ENCODE results near the gene HIBCH.
"Not testable (repeated sequence)": the region's sequence is repeated elsewhere in the genome, so short reads cannot be mapped to it uniquely, and the experiment has no call there.

HIBCH gene

DNA sequence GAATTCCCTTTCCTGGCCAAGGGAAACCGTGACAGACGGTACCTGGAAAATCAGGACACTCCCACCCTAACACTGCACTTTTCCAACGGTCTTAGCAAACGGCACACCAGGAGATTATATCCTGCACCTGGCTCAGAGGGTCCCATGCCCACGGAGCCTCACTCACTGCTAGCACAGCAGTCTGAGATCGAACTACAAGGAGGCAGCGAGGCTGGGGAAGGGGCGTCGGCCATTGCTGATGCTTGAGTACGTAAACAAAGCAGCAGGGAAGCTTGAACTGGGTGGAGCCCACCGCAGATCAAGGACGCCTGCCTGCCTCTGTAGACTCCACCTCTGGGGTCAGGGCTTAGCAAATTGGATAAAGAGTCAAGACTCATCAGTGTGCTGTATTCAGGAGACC, 95.6 kb downstream of the HIBCH start:
- DNase-seq = not testable (repeated sequence)

DNA sequence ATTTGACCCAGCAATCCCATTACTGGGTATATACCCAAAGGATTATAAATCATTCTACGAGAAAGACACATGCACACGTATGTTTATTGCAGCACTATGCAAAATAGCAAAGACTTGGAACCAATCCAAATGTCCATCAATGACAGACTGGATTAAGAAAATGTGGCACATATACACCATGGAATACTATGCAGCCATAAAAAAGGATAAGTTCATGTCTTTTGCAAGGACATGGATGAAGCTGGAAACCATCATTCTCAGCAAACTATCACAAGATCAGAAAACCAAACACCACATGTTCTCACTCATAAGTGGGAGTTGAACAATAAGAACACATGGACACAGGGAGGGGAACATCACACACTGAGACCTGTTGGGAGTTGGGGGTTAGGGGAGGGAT, 96.9 kb downstream of the HIBCH start:
- not testable (repeated sequence) for DNase-seq

DNA sequence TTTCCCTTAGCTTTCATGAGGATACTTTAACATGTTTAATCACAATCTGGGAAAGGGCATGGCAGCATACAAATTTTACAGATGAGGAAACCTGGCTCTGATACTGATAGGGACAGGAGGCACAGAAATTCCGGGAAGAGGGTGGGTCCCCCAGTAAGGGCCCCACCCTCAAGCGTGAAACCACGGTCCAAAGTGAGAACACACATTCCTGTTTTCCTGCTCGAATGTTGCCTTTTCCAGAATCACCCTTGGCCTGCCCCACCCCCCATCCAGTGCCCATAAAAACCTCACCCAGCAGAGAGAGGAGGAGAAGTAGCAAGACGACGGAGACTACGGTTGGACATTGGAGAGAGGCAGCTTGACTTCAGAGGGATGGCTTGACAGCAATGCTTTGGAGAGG, 98.2 kb downstream of the HIBCH start:
- DNase-seq = no peak

DNA sequence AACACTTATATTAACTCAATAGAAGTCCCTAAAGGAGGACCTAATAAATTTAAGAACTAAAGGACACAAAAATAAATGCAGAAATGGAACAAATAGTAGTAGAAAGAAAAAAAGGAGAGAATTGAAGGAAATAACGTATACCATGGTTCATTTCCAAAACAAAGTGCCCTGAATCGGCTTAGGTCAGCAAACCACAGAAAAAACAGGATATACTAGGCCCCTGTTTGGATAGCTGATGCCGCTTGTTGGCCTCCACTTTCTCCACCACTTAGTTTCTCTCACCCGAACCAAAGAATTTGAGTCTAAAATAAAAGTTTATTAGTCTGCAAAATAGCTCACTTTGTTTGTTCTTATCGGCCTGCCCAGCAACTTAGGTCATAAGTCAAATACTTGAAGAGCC, 100.4 kb downstream of the HIBCH start:
- DNase-seq = no peak

DNA sequence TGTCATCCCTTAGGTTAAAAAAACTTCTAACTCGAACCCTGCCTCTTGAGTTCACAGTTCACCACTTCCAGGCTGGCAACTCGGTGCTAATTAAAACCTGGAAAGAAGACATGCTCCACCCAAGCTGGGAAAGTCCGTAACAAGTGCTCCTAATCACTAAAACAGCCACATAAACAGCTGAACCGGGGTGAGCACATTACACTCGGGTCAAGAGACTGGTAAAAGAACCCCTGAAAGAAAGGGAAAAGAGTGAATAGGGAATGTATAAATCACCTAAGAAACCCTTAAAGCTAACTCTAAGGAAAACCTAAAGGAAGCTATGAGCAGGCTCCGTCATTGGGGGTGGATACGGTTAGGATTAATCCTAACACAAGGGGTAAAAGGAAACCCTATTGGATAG, 102.0 kb downstream of the HIBCH start:
- DNase-seq = no peak

DNA sequence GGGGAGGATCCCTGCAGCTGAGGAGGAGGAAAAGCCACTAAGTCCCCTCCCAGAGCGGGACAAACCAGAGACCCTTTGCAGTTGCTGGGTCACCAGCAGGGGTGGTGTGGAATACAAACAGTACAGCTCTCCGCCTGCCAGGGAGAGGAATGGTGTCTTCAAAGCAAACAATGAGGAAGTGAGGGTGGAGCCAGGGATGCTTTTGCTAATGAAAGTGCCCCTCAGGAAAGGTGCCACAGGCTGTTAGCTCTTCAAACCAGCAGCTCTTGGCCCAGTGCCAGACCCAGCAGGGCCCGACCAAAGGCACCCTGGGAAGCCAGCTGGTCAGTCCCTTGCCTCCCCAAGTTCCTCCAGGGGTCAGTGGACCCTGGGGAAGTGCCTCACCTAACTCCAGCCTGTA, 102.8 kb downstream of the HIBCH start:
- DNase-seq = peak; percentile 44

DNA sequence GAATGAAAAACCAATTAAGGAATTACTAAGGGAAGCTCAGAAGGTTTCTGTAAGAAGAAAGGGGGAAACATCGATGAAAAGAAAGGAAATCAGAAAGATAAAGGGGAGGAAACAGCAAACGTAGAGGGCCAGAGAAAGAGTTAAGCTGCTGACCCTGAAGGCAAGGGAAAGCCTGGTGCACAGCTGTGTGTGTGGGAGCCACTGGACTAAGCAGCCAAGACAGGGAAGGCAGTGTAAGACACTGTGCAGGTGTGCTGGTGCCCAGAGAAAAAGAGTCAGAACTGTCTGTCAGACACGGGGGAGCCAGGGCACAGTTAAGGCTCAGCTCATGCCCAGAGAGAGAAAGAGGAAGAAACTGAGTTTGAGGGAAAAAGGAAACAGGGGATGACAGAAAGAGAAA, 104.0 kb downstream of the HIBCH start:
- DNase-seq = no peak

DNA sequence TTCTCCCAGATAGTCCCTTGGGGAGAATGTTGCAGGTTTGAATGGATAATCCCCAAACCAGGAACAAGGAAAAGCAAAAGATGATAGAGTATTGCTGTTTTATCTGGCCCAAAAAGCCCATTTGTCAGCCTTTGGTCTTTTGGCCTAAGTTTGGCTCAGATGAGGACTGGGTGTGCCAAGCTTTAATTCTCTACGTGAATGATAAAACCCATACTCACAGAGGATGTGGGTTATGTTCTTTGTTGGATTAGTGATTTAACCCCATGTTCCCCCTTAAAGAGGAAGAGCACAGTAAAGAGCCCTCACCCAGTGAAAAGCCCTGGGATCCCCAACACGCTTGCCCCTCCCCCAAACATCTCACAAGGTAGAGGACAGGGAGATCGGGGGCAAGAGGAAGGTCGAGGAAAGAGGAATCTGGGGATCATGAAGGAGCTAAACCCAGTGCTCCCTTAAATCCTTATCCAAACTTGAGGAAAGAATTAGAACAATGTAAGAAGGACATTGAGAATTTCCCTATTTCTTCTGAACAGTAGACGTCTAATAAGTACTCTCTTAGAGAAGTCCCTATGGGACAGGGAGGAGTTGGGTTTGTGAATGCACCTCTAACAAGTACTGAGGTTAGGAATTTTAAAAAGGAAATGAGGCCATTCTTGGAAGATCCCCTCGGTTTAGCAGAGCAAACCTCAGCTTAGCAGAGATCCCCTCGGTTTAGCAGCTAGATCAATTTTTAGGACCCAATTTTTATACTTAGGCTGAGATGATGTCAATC, 105.0 kb downstream of the HIBCH start:
- DNase-seq = no peak

DNA sequence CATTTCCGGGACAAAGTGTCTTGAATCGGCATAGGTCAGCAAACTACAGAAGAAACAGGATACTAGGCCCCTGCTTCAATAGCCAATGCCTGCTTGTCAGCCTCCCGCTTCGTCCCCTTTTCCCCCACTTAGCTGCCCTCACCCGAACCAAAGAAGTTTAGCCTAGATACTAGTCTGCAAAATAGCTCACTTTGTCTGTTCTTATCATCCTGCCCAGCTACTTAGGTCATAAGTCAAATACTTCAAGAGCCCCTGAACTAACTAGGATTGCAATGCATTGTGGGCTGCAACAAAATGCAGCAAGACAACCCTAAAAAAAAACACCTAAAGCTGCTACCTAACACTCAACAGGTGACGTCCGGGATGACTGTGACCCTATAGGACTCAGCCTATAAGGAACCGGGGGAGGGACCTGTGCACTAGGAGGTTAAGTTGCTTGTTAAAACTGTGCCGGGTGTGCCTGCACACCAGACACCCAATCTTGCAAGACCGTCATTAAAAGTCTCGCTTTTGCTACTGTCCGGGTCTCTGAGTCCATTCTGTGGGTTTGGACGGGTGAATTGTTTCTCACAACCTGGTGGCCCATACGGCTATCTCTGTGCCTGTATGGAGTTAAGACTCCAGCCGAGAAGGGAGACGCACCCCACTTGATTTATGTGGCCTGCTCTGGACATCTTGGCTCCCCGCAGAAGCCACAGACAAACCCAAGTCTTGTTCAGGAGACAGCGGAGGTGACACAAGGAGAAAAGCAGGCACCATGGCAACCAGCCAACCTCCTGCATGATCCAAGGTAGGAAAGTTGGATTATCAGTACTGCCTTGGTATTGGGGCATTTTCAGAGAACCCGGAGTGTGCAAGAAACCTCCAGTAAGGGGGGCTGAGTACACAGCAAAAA, 105.9 kb downstream of the HIBCH start:
- no peak for DNase-seq

DNA sequence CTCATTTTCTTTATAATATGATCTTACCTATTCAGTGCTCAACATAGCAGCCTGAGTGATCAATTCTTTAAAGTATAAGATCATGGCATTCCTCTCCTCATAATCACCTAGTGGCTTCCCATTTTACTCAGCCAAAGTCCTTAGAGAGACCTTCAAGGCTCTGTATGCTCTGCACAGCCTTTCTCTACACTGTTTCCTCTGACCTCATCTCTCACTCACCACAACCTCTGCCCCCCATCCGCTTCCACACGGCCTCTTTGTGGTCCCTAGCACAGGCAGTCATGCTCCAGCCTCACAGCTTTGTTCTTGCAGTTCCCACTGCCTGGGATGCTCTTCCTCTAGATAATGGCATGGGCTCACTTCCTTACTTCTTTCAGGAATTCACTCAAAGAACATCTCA, 109.2 kb downstream of the HIBCH start:
- no peak for DNase-seq

DNA sequence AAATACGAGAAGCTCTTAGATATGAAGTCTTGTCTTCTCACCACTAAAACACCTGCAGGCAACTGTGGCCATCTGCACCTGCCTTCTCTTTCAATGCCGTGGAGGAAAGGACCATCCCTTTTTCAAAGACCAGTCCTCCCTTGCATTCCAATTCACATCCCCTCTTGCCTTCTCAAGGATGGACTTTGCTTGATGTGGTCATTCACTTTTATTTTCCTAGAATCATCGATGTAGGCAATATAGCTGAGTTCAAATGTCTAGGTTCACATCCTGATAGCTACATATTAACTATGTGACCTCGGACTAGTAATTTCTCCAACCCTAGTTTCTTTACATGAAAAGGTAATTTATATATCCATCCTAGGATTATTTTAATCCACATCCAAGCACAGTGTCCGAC, 110.1 kb downstream of the HIBCH start:
- DNase-seq = no peak

DNA sequence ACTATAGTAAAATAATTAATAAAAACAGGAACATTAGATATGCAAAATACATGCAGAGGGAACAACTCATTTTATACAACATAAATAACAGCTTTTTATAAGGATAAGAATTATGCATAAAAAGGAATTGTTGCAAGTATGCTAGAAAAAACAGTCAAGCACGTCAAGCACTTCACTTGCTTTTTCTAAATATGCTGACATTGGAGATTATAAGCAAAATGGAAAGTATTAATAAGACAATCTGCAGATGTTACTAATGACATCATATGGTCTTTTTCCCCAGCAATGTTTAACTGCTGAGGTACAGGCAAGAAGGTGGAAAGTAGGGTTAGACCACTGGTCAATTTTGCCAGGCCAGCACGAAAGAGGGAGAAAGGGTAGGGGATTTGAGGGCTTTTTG, 111.7 kb downstream of the HIBCH start:
- no peak for DNase-seq

DNA sequence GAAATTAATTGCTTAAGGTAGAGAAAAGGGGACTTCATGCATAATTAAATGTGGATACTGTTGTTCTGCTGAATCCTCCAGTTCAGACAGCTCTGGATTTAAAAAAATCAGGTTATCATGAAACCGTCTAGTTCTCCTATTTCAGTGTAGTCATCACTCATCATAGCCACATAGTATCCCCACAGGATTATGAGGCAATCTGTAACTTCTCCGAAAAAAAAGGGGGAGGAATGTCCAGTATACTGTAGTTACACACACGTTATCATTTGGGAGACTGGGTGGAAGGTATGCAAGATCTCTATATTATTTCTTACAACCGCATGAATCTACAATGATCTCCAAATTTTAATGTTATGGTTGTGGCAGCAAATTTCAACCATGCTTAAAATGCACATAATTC, 114.0 kb downstream of the HIBCH start:
- no peak for DNase-seq

DNA sequence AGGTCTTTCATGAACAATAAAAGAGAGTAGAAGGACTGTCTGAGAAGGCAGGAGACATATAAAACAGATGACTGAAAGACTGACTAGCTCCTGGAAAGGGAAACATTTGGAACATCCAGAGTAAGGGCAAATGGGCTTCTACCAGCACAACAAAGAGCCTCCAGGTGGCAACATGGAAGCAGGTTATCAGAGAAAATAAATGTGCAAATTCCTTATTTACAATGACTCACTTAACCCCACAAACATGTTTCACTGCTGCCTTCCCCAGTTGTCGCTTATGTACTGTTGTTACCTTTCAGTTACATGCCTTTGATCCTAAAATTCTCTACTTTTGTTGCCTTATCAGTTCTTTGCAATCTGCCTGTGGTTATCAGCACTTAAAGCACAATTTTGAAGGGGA, 117.0 kb downstream of the HIBCH start:
- no peak for DNase-seq

DNA sequence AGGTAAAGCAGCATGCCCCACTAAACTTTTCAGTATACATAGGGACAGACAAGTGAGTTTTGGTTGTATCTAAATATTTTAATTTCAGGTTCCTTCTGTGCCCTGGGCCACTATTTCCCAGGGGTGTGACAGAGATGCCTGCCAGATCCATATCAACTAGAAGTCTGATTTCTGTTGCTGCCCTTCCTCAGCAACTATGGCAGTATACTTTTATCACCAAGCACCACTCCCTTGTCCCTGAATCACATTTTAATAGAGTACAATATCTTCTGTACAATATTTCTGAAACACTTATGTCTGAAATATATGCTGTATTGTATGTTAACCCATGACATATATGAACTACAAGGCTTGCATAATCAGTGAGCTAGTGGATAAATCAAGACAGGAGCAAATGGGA, 117.6 kb downstream of the HIBCH start:
- DNase-seq = no peak

DNA sequence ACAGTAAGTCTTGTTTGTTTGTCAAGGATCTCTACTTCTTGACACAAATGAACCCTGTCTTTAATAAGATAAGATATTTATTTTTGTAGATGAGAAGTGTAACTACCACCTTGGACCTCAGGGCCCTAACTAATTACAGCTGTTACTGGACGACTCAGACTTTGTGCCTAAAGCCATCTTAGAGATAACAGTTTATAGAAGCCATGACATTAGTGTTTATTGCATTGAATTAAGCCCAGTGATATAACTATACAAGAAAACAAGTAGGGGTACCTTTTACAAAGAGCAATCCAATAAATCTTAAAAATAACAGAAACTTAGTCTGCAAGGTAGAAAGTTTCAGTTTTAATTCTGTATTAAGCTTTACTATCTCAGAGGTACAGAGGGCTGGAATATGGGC, 119.0 kb downstream of the HIBCH start:
- no peak for DNase-seq

DNA sequence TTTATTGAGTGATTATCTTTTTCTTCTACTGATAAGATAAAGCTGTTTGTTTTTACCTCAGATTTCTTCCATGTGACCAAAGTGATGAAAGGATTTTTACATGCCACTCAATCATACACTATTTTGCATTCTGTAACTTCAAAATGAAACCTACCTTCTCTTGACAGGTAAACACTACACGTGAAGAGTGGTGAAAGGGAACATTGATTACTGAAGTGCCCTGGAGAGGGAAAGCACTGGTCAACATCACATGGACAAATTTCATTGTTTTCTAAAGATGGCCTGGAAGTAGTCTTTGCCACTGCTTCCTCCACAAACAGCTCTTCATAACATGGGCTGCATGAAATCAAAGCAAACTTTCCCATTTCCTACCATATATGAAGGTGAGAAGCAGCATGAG, 120.1 kb downstream of the HIBCH start:
- DNase-seq = no peak

DNA sequence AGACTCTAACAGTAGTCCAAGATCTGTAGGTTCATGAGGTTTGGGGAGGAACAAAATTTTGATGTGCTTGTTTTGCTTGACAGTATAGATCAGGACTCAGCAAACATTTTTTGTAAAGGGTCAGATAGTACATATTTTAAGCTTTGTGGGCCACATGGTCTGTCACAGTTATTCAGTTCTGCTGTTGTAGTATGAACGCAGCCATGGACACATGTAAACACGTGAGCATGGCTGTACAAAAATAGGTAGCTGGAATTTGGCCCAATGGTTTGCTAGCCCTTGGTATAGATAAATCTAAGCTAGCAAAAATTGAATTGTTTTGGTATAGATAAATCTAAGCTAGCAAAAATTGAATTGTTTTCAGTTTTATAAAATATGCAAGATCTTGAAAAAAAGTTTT, 120.5 kb downstream of the HIBCH start:
- DNase-seq = no peak

DNA sequence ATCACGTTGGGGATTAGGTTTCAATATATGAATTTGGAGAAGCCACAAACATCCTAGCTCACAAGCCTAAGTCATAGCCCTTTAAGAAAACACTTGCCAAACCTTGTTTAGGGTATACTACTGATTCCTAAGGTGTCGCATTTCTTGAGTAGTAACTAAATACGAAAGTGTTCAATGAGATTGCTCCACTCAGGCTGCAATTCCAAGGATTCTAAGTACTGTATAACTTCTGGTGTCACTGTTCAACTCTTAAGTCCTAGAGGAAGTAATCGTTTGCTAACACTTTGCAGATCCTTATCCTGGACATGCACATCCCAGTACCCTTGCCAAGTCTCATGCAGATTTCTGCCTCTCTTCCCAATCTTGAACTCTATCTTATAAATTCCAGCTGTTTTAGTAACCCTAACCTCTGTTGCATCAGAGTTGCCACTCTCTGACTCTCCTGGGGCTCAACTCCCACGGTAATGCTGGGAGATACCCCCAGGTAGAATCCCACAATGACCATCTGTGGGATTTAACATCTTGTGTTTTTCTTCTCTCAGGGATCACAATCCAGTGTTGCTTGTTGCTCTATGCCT, 122.4 kb downstream of the HIBCH start:
- no peak for DNase-seq

DNA sequence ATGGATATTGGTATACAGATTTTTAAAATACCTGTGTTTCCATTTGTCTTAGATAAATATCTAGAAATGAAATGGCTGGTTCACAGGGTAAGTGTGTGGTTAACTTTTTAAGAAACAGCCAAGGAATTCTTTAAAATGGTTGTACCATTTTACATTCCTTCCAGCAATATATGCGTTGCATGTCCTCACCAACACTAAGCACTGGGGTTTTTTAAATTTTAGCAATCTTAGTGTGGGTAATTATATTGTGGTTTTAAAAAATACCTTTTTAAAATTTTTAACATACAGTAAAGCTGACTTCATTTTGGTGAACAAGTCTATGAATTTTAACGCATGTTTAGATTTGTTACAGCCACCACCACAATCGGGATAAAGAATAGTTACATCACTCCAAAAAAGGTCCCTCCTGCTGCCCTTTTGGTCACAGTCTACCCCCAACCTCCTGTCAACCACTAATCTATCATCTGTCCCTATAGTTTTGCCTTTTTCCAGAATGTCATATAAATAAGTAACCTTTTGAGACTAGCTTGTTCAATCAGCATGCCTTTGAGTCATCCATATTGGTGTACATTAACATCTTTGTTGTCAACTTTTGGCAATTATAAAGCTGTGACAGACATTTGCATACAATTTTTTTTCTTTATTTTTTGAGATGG, 129.0 kb downstream of the HIBCH start:
- DNase-seq = no peak

DNA sequence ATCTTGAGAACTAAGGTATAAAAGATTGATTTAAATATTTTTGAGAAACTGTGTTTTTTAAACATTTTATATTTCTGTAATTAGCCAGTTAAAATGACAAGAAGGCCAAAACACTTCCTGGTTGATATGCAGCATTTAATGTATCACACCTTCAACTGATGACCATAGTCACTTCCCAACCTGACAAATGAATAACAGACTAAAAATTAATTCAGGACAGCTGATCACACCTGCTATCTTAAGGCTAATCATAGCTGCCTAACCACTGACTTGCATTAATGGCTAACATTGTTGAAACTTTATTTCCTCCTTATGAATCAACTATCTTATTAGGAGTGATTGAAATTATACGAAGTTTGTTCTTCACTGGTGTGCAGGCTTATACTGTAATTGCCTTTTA, 131.3 kb downstream of the HIBCH start:
- DNase-seq = no peak

DNA sequence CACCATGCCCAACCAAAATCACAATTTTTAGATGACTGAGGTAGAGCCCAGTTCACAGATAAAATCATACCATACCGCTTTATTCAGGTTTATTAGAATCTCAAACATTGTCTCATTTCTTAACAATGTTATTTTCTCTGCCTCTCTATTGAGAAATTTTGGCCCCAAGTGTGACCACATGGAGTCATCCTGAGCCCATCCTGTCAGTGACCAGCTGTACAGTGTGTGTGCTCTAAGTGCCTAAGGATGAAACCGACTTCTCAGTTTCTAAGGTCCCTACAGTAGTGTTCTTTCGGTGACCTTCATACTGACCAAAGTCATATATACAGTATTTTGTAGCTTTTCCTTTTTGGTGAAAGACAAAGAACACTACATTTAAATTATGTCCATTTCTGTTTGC, 133.4 kb downstream of the HIBCH start:
- no peak for DNase-seq

DNA sequence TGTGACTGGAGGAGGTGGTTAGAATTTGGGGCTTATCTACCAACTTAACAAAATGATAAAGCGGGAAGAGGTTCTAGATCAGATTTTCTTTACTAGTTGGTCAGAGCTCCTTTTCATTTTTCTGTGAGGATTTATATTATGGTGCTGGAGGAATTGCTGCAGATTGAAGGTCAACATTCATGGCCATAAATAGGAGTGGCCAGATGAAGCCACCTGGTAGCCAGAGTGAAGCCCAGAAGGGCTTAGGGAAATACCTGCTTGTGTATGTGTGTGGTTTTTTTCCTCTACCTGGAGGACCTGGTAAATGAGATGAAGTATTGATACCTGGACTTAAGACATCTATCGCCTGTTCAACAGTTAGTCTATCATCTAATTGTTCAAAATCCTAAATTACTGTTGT, 134.2 kb downstream of the HIBCH start:
- no peak for DNase-seq

DNA sequence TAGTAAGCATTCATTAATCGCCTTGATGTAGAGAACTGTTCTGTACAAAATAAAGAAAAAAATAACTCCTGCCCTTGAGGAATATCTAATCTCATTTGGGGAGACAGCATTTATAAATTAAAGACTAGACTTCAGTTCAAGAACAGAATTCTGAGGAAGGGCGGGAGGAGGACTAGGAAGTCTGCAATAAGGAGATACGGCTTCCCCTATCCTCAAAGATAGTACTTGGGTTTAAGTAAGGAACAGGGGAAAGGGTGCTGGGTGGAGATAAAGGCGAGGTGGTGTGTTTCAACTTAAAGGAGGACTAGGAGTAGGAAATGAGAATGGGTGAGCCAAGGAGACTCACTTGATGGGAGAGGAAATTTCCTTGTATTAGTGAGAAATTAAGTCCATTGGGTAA, 135.2 kb downstream of the HIBCH start:
- no peak for DNase-seq
